ENCODE measurements around the gene A1CF.
"Not testable (repeated sequence)": the region's sequence is repeated elsewhere in the genome, so short reads cannot be mapped to it uniquely, and the experiment has no call there.

The A1CF gene

GRCh38 chr10:50788951-50789945, 96.2 kb downstream of the A1CF start:
- TF ChIP-seq CTCF (IDR thresholded peaks at IDR 0.05; ENCODE audit: low read depth, low read length), result no peak
- H3K4me3 ChIP-seq (ENCODE audit: low read depth, low read length), result no peak overlapping the region

- not testable (repeated sequence) for H3K4me3 ChIP-seq (ENCODE audit: low read depth, low read length)
Observed at GRCh38 chr10:50787962-50788361, 97.5 kb downstream of the A1CF start.

- not testable (repeated sequence) for H3K4me3 ChIP-seq (ENCODE audit: low read depth, low read length)
Observed at GRCh38 chr10:50782017-50782416, 103.4 kb downstream of the A1CF start.

GRCh38 chr10:50780036-50780435, 105.4 kb downstream of the A1CF start:
- not testable (repeated sequence) for H3K4me3 ChIP-seq (ENCODE audit: low read depth, low read length)

DNA sequence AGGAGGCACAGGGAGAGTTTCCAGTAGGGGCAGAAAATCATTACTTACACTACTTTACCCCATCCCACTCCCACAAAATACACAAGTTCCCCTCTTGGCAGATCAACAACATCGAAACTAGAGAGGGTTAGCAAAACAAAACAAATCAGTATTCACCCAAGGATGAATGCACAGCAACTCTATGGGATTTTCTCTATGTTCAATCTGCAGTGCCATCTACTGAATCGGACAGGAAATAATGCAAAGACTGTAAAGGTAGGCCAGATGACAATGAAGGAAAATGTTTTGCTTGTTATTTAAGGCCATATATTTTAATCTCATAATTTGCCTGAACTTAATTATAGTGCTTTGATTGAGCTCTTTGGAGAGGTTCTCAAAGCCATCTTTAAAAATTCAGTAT, 110.6 kb downstream of the A1CF start:
- not testable (repeated sequence) for H3K4me3 ChIP-seq (ENCODE audit: low read depth, low read length)

- not testable (repeated sequence) for H3K4me3 ChIP-seq (ENCODE audit: low read depth, low read length)
Observed at GRCh38 chr10:50772042-50772441, 113.4 kb downstream of the A1CF start.

GRCh38 chr10:50766774-50767513, 118.5 kb downstream of the A1CF start:
- not testable (repeated sequence) for H3K4me3 ChIP-seq (ENCODE audit: low read depth, low read length)

All from WI38 (cell line).